ENCODE measurements around the gene COL17A1. TPM values are rescaled to one million over a fixed set of nuclear protein-coding genes. Genes with fewer than 3 reads are reported as not detected.
A peak's percentile ranks its signal among the peaks of the same experiment; 100 is the strongest.

COL17A1 gene
- total and polyA plus RNA-seq, 2 of the 13 experiments (the other 11 are each of a cell fraction or from before 2014, with no cell fraction given) = 0.03 TPM; not detected in 1

DNA sequence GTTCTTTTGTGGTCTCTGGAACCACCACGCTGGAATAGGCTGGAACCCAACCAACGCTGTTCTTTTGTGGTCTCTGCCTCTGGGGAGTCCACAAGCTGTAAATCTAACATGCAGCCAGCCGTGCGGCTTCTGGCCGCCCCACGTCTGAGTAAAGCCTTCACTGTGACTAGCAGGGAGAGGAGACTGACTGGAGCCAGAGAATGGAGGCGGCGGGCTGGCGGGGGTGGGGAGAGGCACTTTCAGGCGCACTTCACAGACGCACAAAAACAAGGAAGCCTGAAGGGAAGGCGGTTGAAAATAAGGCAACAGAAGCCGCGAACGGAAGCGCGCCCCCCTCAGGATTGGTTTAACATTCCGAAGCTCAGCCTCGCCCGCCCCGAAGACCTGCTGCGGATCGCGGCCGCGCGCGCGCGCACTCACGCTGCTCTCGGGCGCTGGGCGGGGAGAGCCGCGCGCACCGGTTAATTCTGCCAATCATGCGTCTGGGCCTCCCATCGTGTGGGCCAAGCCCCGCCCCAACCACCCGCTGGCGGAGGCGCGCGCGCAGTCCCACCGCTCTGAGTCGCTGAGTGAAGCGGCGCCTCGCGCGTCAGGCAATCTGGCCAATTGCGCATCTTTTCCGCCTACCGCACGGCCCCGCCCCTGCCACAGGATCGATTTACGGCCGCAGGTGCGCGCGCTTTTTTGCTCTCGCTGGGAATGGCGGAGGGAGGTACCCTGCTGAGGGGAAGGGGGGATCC, 36.0 kb upstream of the COL17A1 start, which contains the start of gene SFR1 (continued):
- peak; percentile 82 for TF ChIP-seq SALL1 (CRISPR knock-in tag; IDR thresholded peaks at IDR 0.05)
- peak; percentile 74; the same call in 1 of the 2 replicates for TF ChIP-seq MYC (CRISPR knock-in tag; IDR thresholded peaks at IDR 0.05; ENCODE audit: borderline replicate concordance)
- no peak for TF ChIP-seq GFI1 (CRISPR knock-in tag; IDR thresholded peaks at IDR 0.05; ENCODE audit: borderline replicate concordance)
- no peak for TF ChIP-seq IKZF1 (IDR thresholded peaks at IDR 0.05)
- TF ChIP-seq ZFP82 (CRISPR knock-in tag; IDR thresholded peaks at IDR 0.05; ENCODE audit: borderline replicate concordance) = peak; percentile 66; the same call in 1 of the 2 replicates
- TF ChIP-seq ZNF616 (CRISPR knock-in tag; IDR thresholded peaks at IDR 0.05; ENCODE audit: low read depth) = no peak
- TF ChIP-seq MAZ (IDR thresholded peaks at IDR 0.05; ENCODE audit: borderline replicate concordance, low read depth, low read length) = peak; percentile 40; the same call in 1 of the 2 replicates
- TF ChIP-seq MAZ (CRISPR knock-in tag; IDR thresholded peaks at IDR 0.05; ENCODE audit: low read depth) = peak; percentile 76; the same call in 1 of the 2 replicates
- TF ChIP-seq MTA1 (CRISPR knock-in tag; IDR thresholded peaks at IDR 0.05; ENCODE audit: borderline replicate concordance) = no peak
- TF ChIP-seq, protein P1, sequence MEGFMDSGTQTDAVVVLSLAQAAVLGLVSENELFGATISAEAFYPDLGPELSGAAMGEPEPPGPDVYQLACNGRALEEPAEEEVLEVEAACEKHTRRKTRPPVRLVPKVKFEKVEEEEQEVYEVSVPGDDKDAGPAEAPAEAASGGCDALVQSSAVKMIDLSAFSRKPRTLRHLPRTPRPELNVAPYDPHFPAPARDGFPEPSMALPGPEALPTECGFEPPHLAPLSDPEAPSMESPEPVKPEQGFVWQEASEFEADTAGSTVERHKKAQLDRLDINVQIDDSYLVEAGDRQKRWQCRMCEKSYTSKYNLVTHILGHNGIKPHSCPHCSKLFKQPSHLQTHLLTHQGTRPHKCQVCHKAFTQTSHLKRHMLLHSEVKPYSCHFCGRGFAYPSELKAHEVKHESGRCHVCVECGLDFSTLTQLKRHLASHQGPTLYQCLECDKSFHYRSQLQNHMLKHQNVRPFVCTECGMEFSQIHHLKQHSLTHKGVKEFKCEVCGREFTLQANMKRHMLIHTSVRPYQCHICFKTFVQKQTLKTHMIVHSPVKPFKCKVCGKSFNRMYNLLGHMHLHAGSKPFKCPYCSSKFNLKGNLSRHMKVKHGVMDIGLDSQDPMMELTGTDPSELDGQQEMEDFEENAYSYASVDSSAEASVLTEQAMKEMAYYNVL (CRISPR knock-in tag; IDR thresholded peaks at IDR 0.05; ENCODE audit: borderline replicate concordance) = peak; percentile 57; the same call in 1 of the 2 replicates
- peak; percentile 90 for TF ChIP-seq ZNF605 (CRISPR knock-in tag; IDR thresholded peaks at IDR 0.05)
- TF ChIP-seq SALL2 (CRISPR knock-in tag; IDR thresholded peaks at IDR 0.05) = peak; percentile 39; the same call in 1 of the 2 replicates
- TF ChIP-seq TBP (CRISPR knock-in tag; IDR thresholded peaks at IDR 0.05) = no peak
- no peak; the same call in none of the 2 replicates for TF ChIP-seq CCDC6 (CRISPR knock-in tag; IDR thresholded peaks at IDR 0.05)
- TF ChIP-seq ISX (CRISPR knock-in tag; conservative IDR thresholded peaks at IDR 0.05) = no peak
- no peak for TF ChIP-seq PAF1 (CRISPR knock-in tag; IDR thresholded peaks at IDR 0.05)
- TF ChIP-seq TARDBP (CRISPR knock-in tag; IDR thresholded peaks at IDR 0.05) = peak; percentile 69; the same call in 1 of the 2 replicates
- peak; percentile 79 for TF ChIP-seq ZNF501 (CRISPR knock-in tag; IDR thresholded peaks at IDR 0.05)
- TF ChIP-seq ZEB1 (IDR thresholded peaks at IDR 0.05; ENCODE audit: insufficient replicate concordance, low read depth) = peak; percentile 60
- peak; percentile 59 for TF ChIP-seq ZFX (CRISPR knock-in tag; IDR thresholded peaks at IDR 0.05; ENCODE audit: low read depth)
- TF ChIP-seq, protein P2, sequence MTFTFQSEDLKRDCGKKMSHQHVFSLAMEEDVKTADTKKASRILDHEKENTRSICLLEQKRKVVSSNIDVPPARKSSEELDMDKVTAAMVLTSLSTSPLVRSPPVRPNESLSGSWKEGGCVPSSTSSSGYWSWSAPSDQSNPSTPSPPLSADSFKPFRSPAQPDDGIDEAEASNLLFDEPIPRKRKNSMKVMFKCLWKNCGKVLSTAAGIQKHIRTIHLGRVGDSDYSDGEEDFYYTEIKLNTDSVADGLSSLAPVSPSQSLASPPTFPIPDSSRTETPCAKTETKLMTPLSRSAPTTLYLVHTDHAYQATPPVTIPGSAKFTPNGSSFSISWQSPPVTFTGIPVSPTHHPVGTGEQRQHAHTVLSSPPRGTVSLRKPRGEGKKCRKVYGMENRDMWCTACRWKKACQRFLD (CRISPR knock-in tag; IDR thresholded peaks at IDR 0.05; ENCODE audit: borderline replicate concordance) = no peak
- TF ChIP-seq, protein P3, sequence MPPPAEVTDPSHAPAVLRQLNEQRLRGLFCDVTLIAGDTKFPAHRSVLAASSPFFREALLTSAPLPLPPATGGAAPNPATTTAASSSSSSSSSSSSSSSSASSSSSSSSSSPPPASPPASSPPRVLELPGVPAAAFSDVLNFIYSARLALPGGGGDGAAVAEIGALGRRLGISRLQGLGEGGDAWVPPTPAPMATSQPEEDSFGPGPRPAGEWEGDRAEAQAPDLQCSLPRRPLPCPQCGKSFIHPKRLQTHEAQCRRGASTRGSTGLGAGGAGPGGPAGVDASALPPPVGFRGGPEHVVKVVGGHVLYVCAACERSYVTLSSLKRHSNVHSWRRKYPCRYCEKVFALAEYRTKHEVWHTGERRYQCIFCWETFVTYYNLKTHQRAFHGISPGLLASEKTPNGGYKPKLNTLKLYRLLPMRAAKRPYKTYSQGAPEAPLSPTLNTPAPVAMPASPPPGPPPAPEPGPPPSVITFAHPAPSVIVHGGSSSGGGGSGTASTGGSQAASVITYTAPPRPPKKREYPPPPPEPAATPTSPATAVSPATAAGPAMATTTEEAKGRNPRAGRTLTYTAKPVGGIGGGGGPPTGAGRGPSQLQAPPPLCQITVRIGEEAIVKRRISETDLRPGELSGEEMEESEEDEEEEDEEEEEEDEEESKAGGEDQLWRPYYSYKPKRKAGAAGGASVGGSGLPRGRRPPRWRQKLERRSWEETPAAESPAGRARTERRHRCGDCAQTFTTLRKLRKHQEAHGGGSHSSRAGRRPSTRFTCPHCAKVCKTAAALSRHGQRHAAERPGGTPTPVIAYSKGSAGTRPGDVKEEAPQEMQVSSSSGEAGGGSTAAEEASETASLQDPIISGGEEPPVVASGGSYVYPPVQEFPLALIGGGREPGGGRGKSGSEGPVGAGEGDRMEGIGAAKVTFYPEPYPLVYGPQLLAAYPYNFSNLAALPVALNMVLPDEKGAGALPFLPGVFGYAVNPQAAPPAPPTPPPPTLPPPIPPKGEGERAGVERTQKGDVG (CRISPR knock-in tag; IDR thresholded peaks at IDR 0.05; ENCODE audit: borderline replicate concordance) = no peak; the same call in 1 of the 2 replicates
- peak; percentile 72; the same call in 1 of the 2 replicates for TF ChIP-seq HOXA3 (CRISPR knock-in tag; IDR thresholded peaks at IDR 0.05)
- no peak for TF ChIP-seq CCAR2 (optimal IDR thresholded peaks at IDR 0.05; ENCODE audit: low read depth, low read length)
